Thyroid gland (tissue), 4 donors: Measurements from ENCODE around the gene RASA1. TPM values are rescaled to one million over a fixed set of nuclear protein-coding genes. Genes with fewer than 3 reads are reported as not detected.

Experiments used
- DNase-seq, 2 donors: peaks; one replicate each; pipeline ENCODE4 v3.0.0-alpha.2; 2019
- H3K27ac ChIP-seq, 3 donors: fragments of 200-600 bp; sonication (generic); 1 replicate in 2 of 3; 2 replicates in 1 of 3; pipeline ENCODE4 v1.5.1; 2016 to 2019; ENCODE audit warnings: mild to moderate bottlenecking in 1 of 3, moderate library complexity in 1 of 3
- H3K27me3 ChIP-seq: fragments of 200-600 bp; sonication (generic); one replicate; pipeline ENCODE4 v1.5.1; 2019
- H3K36me3 ChIP-seq, 2 donors: fragments of 200-600 bp; sonication (generic); one replicate each; pipeline ENCODE4 v1.5.1; 2016 to 2019
- H3K4me1 ChIP-seq, 2 donors: fragments of 200-600 bp; sonication (generic); one replicate each; pipeline ENCODE4 v1.5.1; 2017 to 2019
- H3K4me3 ChIP-seq, 3 donors: fragments of 200-600 bp; sonication (generic); replicated peaks in 1 of 3; 1 replicate in 2 of 3; 2 replicates in 1 of 3; pipeline ENCODE4 v1.5.1; 2016; ENCODE audit warnings: mild to moderate bottlenecking in 1 of 3
- H3K9me3 ChIP-seq: fragments of 200-600 bp; sonication (generic); one replicate; pipeline ENCODE4 v1.5.1; 2017
- POLR2A ChIP-seq, 2 donors: fragments of 450-650 bp; IDR thresholded peaks; one replicate each; pipeline ENCODE4 v1.6.1; 2017; ENCODE audit warnings: antibody characterized with exemption in 2 of 2, mild to moderate bottlenecking in 2 of 2, moderate library complexity in 1 of 2
- WGBS, 2 donors: methylation state at CpG; one replicate each; pipeline ENCODE4 v1.1.5; 2017; 5-methylcytosine and 5-hydroxymethylcytosine counted together
- intact Hi-C: fragments of 100-400 bp; cut with DNase I; formaldehyde crosslinking; loops from one replicate; pipeline ENCODE4 v1.15.1; 2023
- total RNA-seq, 4 donors: library from RNA; depleted of rRNA; stranded (reverse); fragments of >200 nt; gene quantifications; one replicate each; pipeline ENCODE4 v1.2.3, GENCODE V29; 2016
- TF ChIP-seq, protein P1 (sequence below), 6 experiments: fragments of 200-600 bp in 3 of 6; fragments of 450-650 bp in 3 of 6; sonication (generic) in 3 of 6; IDR thresholded peaks; one replicate each; pipeline ENCODE4 v1.5.1; 2016 to 2019; ENCODE audit warnings: antibody characterized with exemption in 6 of 6, mild to moderate bottlenecking in 2 of 6, inconsistent platforms in 1 of 6, moderate library complexity in 1 of 6

Gene RASA1
- total RNA-seq, 4 donors from 2014 or later, result 45.2 to 57.1 (median 52.8) TPM

DNA sequence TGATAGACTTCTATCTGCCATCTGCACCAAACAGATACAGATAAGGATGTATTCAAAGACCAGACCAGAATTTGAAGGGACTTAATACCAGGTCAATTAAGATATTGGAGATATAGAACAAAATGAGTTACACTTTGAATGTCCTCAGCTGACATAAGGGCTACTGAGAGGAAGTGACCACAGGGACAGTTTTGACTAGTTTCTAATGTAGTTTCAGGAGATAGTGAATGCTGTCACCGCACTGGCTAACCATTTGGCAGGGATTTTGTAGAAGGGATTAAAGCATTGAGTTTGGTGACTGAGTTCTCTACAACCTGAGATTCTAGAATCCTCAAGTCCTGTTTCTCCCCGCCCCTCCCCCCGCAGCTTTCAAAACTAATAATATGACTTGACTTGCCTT lies 122.4 kb downstream of the RASA1 start:
- Histone ChIP-seq H3K36me3 (peaks cover 27 to 28% of the 10 kb centered on the region in 2 donors), H3K4me3 (no peak overlapping the region), H3K9me3 (no peaks in the 10 kb centered on the region), H3K27me3 (no peaks in the 10 kb centered on the region), H3K27ac (peak overlapping the region in 1 of 3 donors; percentile 2), H3K4me1 (peaks cover 0 to 5% of the 10 kb centered on the region in 2 donors)
- intact Hi-C loops, result loop anchor here (10.0 kb wide), 1 partner anchor 125 kb away; the partner anchor contains the start of gene RASA1
- no peak for TF ChIP-seq POLR2A (IDR thresholded peaks at IDR 0.05)
- TF ChIP-seq, protein P1, sequence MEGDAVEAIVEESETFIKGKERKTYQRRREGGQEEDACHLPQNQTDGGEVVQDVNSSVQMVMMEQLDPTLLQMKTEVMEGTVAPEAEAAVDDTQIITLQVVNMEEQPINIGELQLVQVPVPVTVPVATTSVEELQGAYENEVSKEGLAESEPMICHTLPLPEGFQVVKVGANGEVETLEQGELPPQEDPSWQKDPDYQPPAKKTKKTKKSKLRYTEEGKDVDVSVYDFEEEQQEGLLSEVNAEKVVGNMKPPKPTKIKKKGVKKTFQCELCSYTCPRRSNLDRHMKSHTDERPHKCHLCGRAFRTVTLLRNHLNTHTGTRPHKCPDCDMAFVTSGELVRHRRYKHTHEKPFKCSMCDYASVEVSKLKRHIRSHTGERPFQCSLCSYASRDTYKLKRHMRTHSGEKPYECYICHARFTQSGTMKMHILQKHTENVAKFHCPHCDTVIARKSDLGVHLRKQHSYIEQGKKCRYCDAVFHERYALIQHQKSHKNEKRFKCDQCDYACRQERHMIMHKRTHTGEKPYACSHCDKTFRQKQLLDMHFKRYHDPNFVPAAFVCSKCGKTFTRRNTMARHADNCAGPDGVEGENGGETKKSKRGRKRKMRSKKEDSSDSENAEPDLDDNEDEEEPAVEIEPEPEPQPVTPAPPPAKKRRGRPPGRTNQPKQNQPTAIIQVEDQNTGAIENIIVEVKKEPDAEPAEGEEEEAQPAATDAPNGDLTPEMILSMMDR (IDR thresholded peaks at IDR 0.05), result no peak
- 92 to 99% methylated on average over 3 of the region's 3 CpGs for WGBS, 2 donors
- DNase-seq, result peak in 1 of 2 donors; percentile 10

DNA sequence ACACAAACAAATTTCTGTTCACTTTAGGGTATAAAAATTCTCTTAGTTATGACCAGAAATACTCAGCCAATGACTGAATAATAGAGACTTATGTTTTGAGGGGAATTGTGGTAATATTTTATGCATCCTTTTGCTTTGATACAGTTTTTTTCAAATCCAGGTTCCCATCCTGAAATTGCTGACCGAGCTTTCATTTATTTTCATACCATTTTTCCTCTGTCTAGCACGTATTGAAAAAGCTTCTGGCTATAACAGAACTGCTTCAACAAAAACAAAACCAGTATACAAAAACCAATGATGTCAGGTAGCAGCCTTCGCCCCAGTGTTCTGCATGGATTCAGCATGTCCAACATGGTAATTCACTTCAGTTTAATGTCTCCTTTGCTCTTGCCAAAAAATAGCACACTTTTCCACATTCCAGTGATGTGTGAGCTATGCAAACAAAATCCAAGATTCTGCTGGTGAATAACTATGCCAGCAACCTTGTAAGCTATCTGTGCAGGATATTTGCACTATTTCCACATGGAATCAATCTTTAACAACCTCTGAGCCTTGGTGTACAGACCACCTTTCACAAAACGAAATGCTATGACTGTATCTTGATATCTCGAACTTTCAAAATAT lies 123.0 kb downstream of the RASA1 start:
- Histone ChIP-seq H3K27me3 (no peaks in the 10 kb centered on the region), H3K4me1 (peaks cover 0 to 5% of the 10 kb centered on the region in 2 donors), H3K4me3 (no peak overlapping the region), H3K36me3 (peaks cover 32 to 33% of the 10 kb centered on the region in 2 donors), H3K9me3 (no peaks in the 10 kb centered on the region), H3K27ac (peak overlapping the region in 1 of 3 donors; percentile 2)
- WGBS, 2 donors, result 86 to 87% methylated on average over 5 of the region's 5 CpGs
- intact Hi-C loops, result loop anchor here (10.0 kb wide), 1 partner anchor 126 kb away; the partner anchor contains the start of gene RASA1
- no peak for DNase-seq
- TF ChIP-seq, protein P1 (IDR thresholded peaks at IDR 0.05), result no peak
- no peak for TF ChIP-seq POLR2A (IDR thresholded peaks at IDR 0.05)

DNA sequence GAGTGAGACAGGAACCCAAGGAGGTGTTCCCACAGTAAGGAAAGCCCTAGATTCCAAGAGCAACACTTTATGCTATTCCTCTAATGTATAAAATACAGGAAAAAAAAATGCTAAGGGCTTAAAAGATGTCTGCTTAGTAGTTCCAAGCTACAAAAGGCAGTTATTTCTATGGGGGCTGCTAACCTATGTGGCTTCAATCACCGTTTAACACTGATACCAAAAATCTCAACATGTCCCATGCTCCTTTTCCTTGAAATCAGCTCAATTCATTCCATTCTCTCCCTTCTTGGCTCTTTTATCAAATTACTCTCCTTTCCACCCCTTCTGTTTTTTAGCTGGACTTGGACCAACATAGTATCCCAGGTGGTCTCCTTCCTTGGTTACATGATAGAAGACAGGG lies 124.5 kb downstream of the RASA1 start:
- intact Hi-C loops, result loop anchor here (10.0 kb wide), 1 partner anchor 127 kb away; the partner anchor contains the start of gene RASA1
- Histone ChIP-seq H3K36me3 (peaks cover 41 to 43% of the 10 kb centered on the region in 2 donors), H3K4me1 (peaks cover 0 to 5% of the 10 kb centered on the region in 2 donors), H3K4me3 (no peak overlapping the region), H3K27me3 (no peaks in the 10 kb centered on the region), H3K27ac (no peak overlapping the region), H3K9me3 (no peaks in the 10 kb centered on the region)
- no peak for DNase-seq
- WGBS, 2 donors, result 88 to 89% methylated on average over 1 of the region's 1 CpG
- TF ChIP-seq, protein P1 (IDR thresholded peaks at IDR 0.05), result no peak
- no peak for TF ChIP-seq POLR2A (IDR thresholded peaks at IDR 0.05)

DNA sequence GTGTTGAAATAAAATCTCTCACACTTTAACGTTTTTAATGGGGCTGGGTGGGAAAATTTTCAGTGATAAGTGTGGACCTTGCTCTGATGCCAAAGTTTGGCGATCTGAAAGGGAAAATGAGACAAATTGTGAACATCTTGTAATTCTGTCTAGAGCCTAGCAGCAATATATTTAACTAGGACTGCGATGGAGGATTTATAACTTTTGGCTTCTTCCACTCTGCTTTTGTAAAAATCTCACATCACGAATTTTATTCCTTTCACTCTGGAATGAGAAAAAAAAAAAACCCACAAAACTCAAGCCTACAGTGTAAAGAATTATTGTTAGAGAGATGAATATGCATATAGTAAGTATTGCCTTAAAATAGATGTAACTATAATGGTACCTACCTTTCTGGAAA lies 125.1 kb downstream of the RASA1 start:
- intact Hi-C loops, result loop anchor here (10.0 kb wide), 1 partner anchor 128 kb away; the partner anchor contains the start of gene RASA1
- DNase-seq, result no peak
- H3K4me3 ChIP-seq, result no peak overlapping the region
- no peak for TF ChIP-seq POLR2A (IDR thresholded peaks at IDR 0.05)
- TF ChIP-seq, protein P1 (IDR thresholded peaks at IDR 0.05), result no peak
- H3K27me3 ChIP-seq, result no peaks in the 10 kb centered on the region
- H3K9me3 ChIP-seq, result no peaks in the 10 kb centered on the region
- H3K27ac ChIP-seq, result no peak overlapping the region
- peaks cover 41 to 43% of the 10 kb centered on the region in 2 donors for H3K36me3 ChIP-seq
- H3K4me1 ChIP-seq, result peaks cover 0 to 5% of the 10 kb centered on the region in 2 donors
- WGBS, 2 donors, result 85 to 87% methylated on average over 4 of the region's 4 CpGs

DNA sequence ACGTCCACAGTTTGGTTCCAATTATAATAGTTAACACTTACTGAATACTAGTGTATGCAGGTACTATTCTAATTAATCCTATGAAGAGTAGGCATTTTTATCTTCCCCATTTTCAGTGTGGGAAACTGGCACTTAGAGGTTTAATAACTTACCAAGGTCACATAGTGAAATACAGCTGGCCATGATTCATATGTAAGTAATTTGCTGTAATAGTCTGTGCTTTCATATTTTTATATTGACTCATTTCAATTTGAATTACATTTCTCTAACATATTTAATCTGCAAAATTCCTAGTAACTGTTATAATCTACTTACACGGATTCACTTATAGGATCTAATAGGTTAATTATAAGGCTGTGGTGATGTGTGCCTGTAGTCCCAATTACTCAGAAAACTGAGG lies 125.6 kb downstream of the RASA1 start:
- no peak overlapping the region for H3K27ac ChIP-seq
- no peaks in the 10 kb centered on the region for H3K27me3 ChIP-seq
- no peak overlapping the region for H3K4me3 ChIP-seq
- peaks cover 41 to 43% of the 10 kb centered on the region in 2 donors for H3K36me3 ChIP-seq
- DNase-seq, result no peak
- 74 to 89% methylated on average over 2 of the region's 2 CpGs for WGBS, 2 donors
- intact Hi-C loops, result loop anchor here (10.0 kb wide), 1 partner anchor 129 kb away; the partner anchor contains the start of gene RASA1
- H3K9me3 ChIP-seq, result no peaks in the 10 kb centered on the region
- peaks cover 0 to 5% of the 10 kb centered on the region in 2 donors for H3K4me1 ChIP-seq
- TF ChIP-seq, protein P1 (IDR thresholded peaks at IDR 0.05), result no peak
- TF ChIP-seq POLR2A (IDR thresholded peaks at IDR 0.05), result no peak
